CD4-positive, alpha-beta memory T cell (primary cell): ENCODE measurements around the gene THTPA. TPM values are rescaled to one million over a fixed set of nuclear protein-coding genes. Genes with fewer than 3 reads are reported as not detected.

Experiments
- CTCF ChIA-PET: fragments of 350-600 bp; sonication (Branson Sonifier 250); formaldehyde crosslinking; loops from one replicate; lab custom pipeline; 2021; ENCODE audit warnings: inconsistent platforms; ENCODE audit not compliant: partially characterized antibody; lab: Charles Lee
- POLR2A ChIA-PET: fragments of 350-600 bp; sonication (Branson Sonifier 250); formaldehyde crosslinking; loops from one replicate; lab custom pipeline; 2021; ENCODE audit not compliant: partially characterized antibody; lab: Charles Lee
- DNase-seq, 5 donors: peaks; one replicate each; pipeline versions ENCODE4 v3.0.0 to v3.0.0-alpha.2; 2020 to 2022; ENCODE audit warnings: mixed read lengths in 1 of 5
- H3K27ac ChIP-seq: one replicate; pipeline ENCODE4 v1.7.0; 2013; ENCODE audit warnings: low read depth, low read length
- H3K27me3 ChIP-seq: 2 replicates; pipeline ENCODE4 v1.7.0; 2013; ENCODE audit warnings: mild to moderate bottlenecking, low read length, moderate library complexity; ENCODE audit not compliant: insufficient read depth
- H3K36me3 ChIP-seq: 2 replicates; pipeline ENCODE4 v1.7.0; 2013; ENCODE audit warnings: mild to moderate bottlenecking, low read length, moderate library complexity; ENCODE audit not compliant: insufficient read depth
- H3K4me1 ChIP-seq: 2 replicates; pipeline ENCODE4 v1.7.0; 2013; ENCODE audit warnings: mild to moderate bottlenecking, low read length, moderate library complexity; ENCODE audit not compliant: insufficient read depth
- H3K4me3 ChIP-seq, 2 donors: one replicate each; pipeline ENCODE4 v1.7.0; 2013; ENCODE audit warnings: low read length in 2 of 2, mild to moderate bottlenecking in 1 of 2
- H3K9me3 ChIP-seq, 2 donors: one replicate each; pipeline ENCODE4 v1.7.0; 2013; ENCODE audit warnings: low read length in 2 of 2, control low read depth in 1 of 2; ENCODE audit not compliant: control insufficient read depth in 1 of 2
- H3K27ac Mint-ChIP-seq, 7 donors: one replicate each; pipeline ENCODE4 v1.8.0; 2020 to 2021; ENCODE audit warnings: mixed read lengths in 7 of 7, mild to moderate bottlenecking in 6 of 7, inconsistent platforms in 3 of 7, moderate library complexity in 3 of 7
- H3K27me3 Mint-ChIP-seq, 2 donors: one replicate each; pipeline ENCODE4 v1.8.0; 2020 to 2021; ENCODE audit warnings: mixed read lengths in 2 of 2
- H3K36me3 Mint-ChIP-seq, 2 donors: one replicate each; pipeline ENCODE4 v1.8.0; 2020 to 2021; ENCODE audit warnings: mixed read lengths in 2 of 2, inconsistent platforms in 1 of 2, mild to moderate bottlenecking in 1 of 2
- H3K4me1 Mint-ChIP-seq, 4 donors: one replicate each; pipeline ENCODE4 v1.8.0; 2020 to 2021; ENCODE audit warnings: mixed read lengths in 4 of 4, mild to moderate bottlenecking in 1 of 4
- H3K4me3 Mint-ChIP-seq, 8 donors: one replicate each; pipeline ENCODE4 v1.8.0; 2020 to 2021; ENCODE audit warnings: mixed read lengths in 8 of 8, mild to moderate bottlenecking in 7 of 8, moderate library complexity in 6 of 8, inconsistent platforms in 3 of 8
- H3K9me3 Mint-ChIP-seq, 8 donors: one replicate each; pipeline ENCODE4 v1.8.0; 2020 to 2021; ENCODE audit warnings: mixed read lengths in 8 of 8, mild to moderate bottlenecking in 5 of 8, inconsistent platforms in 3 of 8, moderate library complexity in 1 of 8
- intact Hi-C: fragments of 100-400 bp; cut with micrococcal nuclease; formaldehyde crosslinking; loops from one replicate; pipeline ENCODE4 v1.15.1; 2023
- polyA plus RNA-seq, 2 donors: library from polyadenylated mRNA; unstranded; fragments of 300-500 nt; fragmentation: Illumina TruSeq; gene quantifications; one replicate each; pipeline ENCODE4 v1.2.3, GENCODE V29; 2021
- total RNA-seq, 2 experiments: library from RNA; stranded (reverse); gene quantifications; one replicate each; pipeline ENCODE4 v1.2.3, GENCODE V29; 2021

THTPA gene
- total and polyA plus RNA-seq, 4 experiments from 2014 or later: 10.9 to 26.2 (median 20.6) TPM

GRCh38 chr14:23567186-23568020 is 11.3 kb downstream of the THTPA start, which contains the start of gene AP1G2:
Gene AP1G2 (minus strand): TSS chr14:23567791. CDS start chr14:23567314, 477 bp downstream.
- Histone ChIP-seq H3K27ac (peak within 1 kb of the TSS; percentile 74), H3K27me3 (no peaks in the 10 kb centered on the region), H3K4me3 (peak within 1 kb of the TSS; percentile 79 to 94), H3K4me1 (peaks cover 22% of the 10 kb centered on the region), H3K9me3 (no peaks in the 10 kb centered on the region), H3K36me3 (peaks cover 31% of the 10 kb centered on the region)
- ChIA-PET POLR2A (interaction anchor here (1.0 to 5.2 kb wide), 10 partner anchors 9 to 645 kb away, joined by 3 to 44 read pairs (median 5); partner anchors contain the start of genes DCAF11, NGDN, NRL and PABPN1), CTCF (interaction anchor here (0.8 to 4.6 kb wide), 6 partner anchors 10 to 387 kb away, joined by 3 to 24 read pairs (median 4); partner anchors contain the start of gene THTPA)
- peak within 1 kb of the TSS; percentile 97 to 100 (median 100) for H3K4me3 Mint-ChIP-seq
- no peaks in the 10 kb centered on the region for H3K9me3 Mint-ChIP-seq
- intact Hi-C loops: loop anchor here (1.0 to 5.0 kb wide), 4 partner anchors 11 to 865 kb away; partner anchors contain the start of genes NGDN, PABPN1 and THTPA
- H3K4me1 Mint-ChIP-seq: peaks cover 22 to 55% (median 37%) of the 10 kb centered on the region in 4 donors
- peaks cover 1 to 2% of the 10 kb centered on the region in 2 donors for H3K27me3 Mint-ChIP-seq
- peak within 1 kb of the TSS; percentile 95 to 100 (median 98) for H3K27ac Mint-ChIP-seq
- H3K36me3 Mint-ChIP-seq: peaks cover 14 to 37% of the 10 kb centered on the region in 2 donors
- peak; percentile 85 to 88 (median 86) for DNase-seq

- intact Hi-C loops: loop anchor here (5.0 kb wide), 1 partner anchor 864 kb away; no protein-coding TSS in a partner anchor
- Mint-ChIP-seq H3K36me3 (peaks cover 9 to 31% of the 10 kb centered on the region in 2 donors), H3K4me1 (peaks cover 18 to 50% (median 33%) of the 10 kb centered on the region in 4 donors), H3K27me3 (peaks cover 2 to 8% of the 10 kb centered on the region in 2 donors), H3K27ac (peak overlapping the region; percentile 95 to 100 (median 98)), H3K4me3 (peak overlapping the region; percentile 97 to 100 (median 100)), H3K9me3 (no peaks in the 10 kb centered on the region)
- H3K27me3 ChIP-seq: no peaks in the 10 kb centered on the region
- peaks cover 26% of the 10 kb centered on the region for H3K36me3 ChIP-seq
- no peak for DNase-seq
- peak overlapping the region; percentile 74 for H3K27ac ChIP-seq
- H3K9me3 ChIP-seq: no peaks in the 10 kb centered on the region
- peak overlapping the region; percentile 79 to 94 for H3K4me3 ChIP-seq
- ChIA-PET CTCF (interaction anchor here (0.8 to 4.6 kb wide), 7 partner anchors 8 to 386 kb away, joined by 3 to 24 read pairs (median 5); partner anchors contain the start of gene THTPA), POLR2A (interaction anchor here (0.9 to 5.2 kb wide), 8 partner anchors 10 to 645 kb away, joined by 3 to 44 read pairs (median 4); partner anchors contain the start of genes JPH4, NGDN, PABPN1 and THTPA)
- H3K4me1 ChIP-seq: peaks cover 22% of the 10 kb centered on the region
These were observed 12.0 kb downstream of the THTPA start for GRCh38 chr14:23568021-23568599.

GRCh38 chr14:23568600-23569331 is 12.7 kb downstream of the THTPA start:
- no peaks in the 10 kb centered on the region for H3K27me3 ChIP-seq
- peak overlapping the region; percentile 77 to 100 (median 98) for H3K4me3 Mint-ChIP-seq
- no peak for DNase-seq
- H3K9me3 Mint-ChIP-seq: no peaks in the 10 kb centered on the region
- peak overlapping the region in 6 of 7 donors; percentile 95 to 100 (median 98) for H3K27ac Mint-ChIP-seq
- intact Hi-C loops: loop anchor here (5.0 kb wide), 1 partner anchor 864 kb away; no protein-coding TSS in a partner anchor
- H3K36me3 ChIP-seq: peaks cover 20% of the 10 kb centered on the region
- H3K27ac ChIP-seq: no peak overlapping the region
- CTCF ChIA-PET: interaction anchor here (0.8 to 4.6 kb wide), 7 partner anchors 9 to 386 kb away, joined by 3 to 24 read pairs (median 5); partner anchors contain the start of gene THTPA
- no peak overlapping the region for H3K4me3 ChIP-seq
- H3K4me1 ChIP-seq: peaks cover 22% of the 10 kb centered on the region
- POLR2A ChIA-PET: interaction anchor here (0.9 to 5.2 kb wide), 3 partner anchors 10 to 247 kb away, joined by 3 to 44 read pairs (median 4); partner anchors contain the start of genes JPH4 and PABPN1
- H3K27me3 Mint-ChIP-seq: peaks cover 2 to 8% of the 10 kb centered on the region in 2 donors
- H3K36me3 Mint-ChIP-seq: peaks cover 8 to 26% of the 10 kb centered on the region in 2 donors
- no peaks in the 10 kb centered on the region for H3K9me3 ChIP-seq
- peaks cover 18 to 48% (median 32%) of the 10 kb centered on the region in 4 donors for H3K4me1 Mint-ChIP-seq

- Histone ChIP-seq H3K36me3 (peaks cover 12% of the 10 kb centered on the region), H3K27me3 (no peaks in the 10 kb centered on the region), H3K9me3 (no peaks in the 10 kb centered on the region), H3K4me3 (no peak overlapping the region), H3K4me1 (peaks cover 22% of the 10 kb centered on the region), H3K27ac (no peak overlapping the region)
- H3K27ac Mint-ChIP-seq: peak overlapping the region in 5 of 7 donors; percentile 32 to 99 (median 95)
- DNase-seq: no peak
- no peaks in the 10 kb centered on the region for H3K9me3 Mint-ChIP-seq
- H3K36me3 Mint-ChIP-seq: peaks cover 3 to 18% of the 10 kb centered on the region in 2 donors
- POLR2A ChIA-PET: interaction anchor here (5.2 kb wide), 1 partner anchor 11 kb away, joined by 44 read pairs; no protein-coding TSS in a partner anchor
- intact Hi-C loops: loop anchor here (5.0 kb wide), 1 partner anchor 863 kb away; no protein-coding TSS in a partner anchor
- CTCF ChIA-PET: interaction anchor here (4.6 kb wide), 1 partner anchor 12 kb away, joined by 24 read pairs; the partner anchor contains the start of gene THTPA
- peak overlapping the region in 1 of 8 donors; percentile 69 for H3K4me3 Mint-ChIP-seq
- peaks cover 2 to 8% of the 10 kb centered on the region in 2 donors for H3K27me3 Mint-ChIP-seq
- H3K4me1 Mint-ChIP-seq: peaks cover 16 to 42% (median 26%) of the 10 kb centered on the region in 4 donors
These were observed 13.5 kb downstream of the THTPA start for GRCh38 chr14:23569443-23570151.

GRCh38 chr14:23570806-23571483 is 14.9 kb downstream of the THTPA start:
- Histone ChIP-seq H3K36me3 (peaks cover 2% of the 10 kb centered on the region), H3K9me3 (no peaks in the 10 kb centered on the region), H3K4me1 (peaks cover 19% of the 10 kb centered on the region), H3K4me3 (no peak overlapping the region), H3K27me3 (no peaks in the 10 kb centered on the region), H3K27ac (no peak overlapping the region)
- H3K4me3 Mint-ChIP-seq: no peak overlapping the region
- peaks cover 6 to 16% of the 10 kb centered on the region in 2 donors for H3K27me3 Mint-ChIP-seq
- no peaks in the 10 kb centered on the region for H3K9me3 Mint-ChIP-seq
- peaks cover 16 to 37% (median 27%) of the 10 kb centered on the region in 4 donors for H3K4me1 Mint-ChIP-seq
- no peak for DNase-seq
- intact Hi-C loops: no loop called here
- H3K36me3 Mint-ChIP-seq: peaks cover 0 to 6% of the 10 kb centered on the region in 2 donors
- ChIA-PET POLR2A (interaction anchor here (1.2 kb wide), 1 partner anchor 39 kb away, joined by 3 read pairs; no protein-coding TSS in a partner anchor), CTCF (interaction anchor here (0.7 to 2.4 kb wide), 3 partner anchors 9 to 60 kb away, joined by 4 to 9 read pairs (median 4); no protein-coding TSS in a partner anchor)
- no peak overlapping the region for H3K27ac Mint-ChIP-seq
